Heart left ventricle (tissue), 13 donors: ENCODE data around the gene BAG3.
"Not testable (repeated sequence)": the region's sequence is repeated elsewhere in the genome, so short reads cannot be mapped to it uniquely, and the experiment has no call there.

ENCODE experiments used
- POLR2A ChIP-seq, 2 donors: fragments of 450-650 bp; IDR thresholded peaks; one replicate each; pipeline ENCODE4 v1.6.1; 2017; ENCODE audit warnings: antibody characterized with exemption in 2 of 2, mild to moderate bottlenecking in 2 of 2, moderate library complexity in 2 of 2
- TF ChIP-seq, protein P1 (sequence below), 12 donors: fragments of 200-600 bp; sonication (generic) in 4 of 12; IDR thresholded peaks; one replicate each; pipeline versions ENCODE4 v1.5.0 to v1.8.0; 2018 to 2022; ENCODE audit warnings: antibody characterized with exemption in 12 of 12, mild to moderate bottlenecking in 5 of 12
- donor health status: ischemic (EF 13 %, LVEDD 7.1; RV severe dilation, severe dysfunction).
- donor health status: DM: no; HTN: yes; CAD: no.
- donor health status: DM: no; HTN: no; CAD: no.
- donor health status: ischemic (EF 25% LVEDD 6.9; RV normal size, moderate dysfunction).
- donor health status: ischemic (EF 25% LVEDD 5.7; RV mildly dilated, moderate dysfunction).
- donor health status: ischemic (EF 35%, LVEDD 5.7; RV mildly dilated, moderate dysfunction).
- donor health status: nonischemic (EF 11% LVEDD 7.7; RV severe dilation, severe dysfunction).
- donor health status: DM: yes; HTN: yes; CAD: no.
- donor health status: PGD.
- donor health status: ischemic (EF 29% LVEDD 5.4; RV normal size, mild dysfunction).
- donor health status: nonischemic (EF 23%, LVEDD 6.1; RV moderate dilation, normal function).

DNA sequence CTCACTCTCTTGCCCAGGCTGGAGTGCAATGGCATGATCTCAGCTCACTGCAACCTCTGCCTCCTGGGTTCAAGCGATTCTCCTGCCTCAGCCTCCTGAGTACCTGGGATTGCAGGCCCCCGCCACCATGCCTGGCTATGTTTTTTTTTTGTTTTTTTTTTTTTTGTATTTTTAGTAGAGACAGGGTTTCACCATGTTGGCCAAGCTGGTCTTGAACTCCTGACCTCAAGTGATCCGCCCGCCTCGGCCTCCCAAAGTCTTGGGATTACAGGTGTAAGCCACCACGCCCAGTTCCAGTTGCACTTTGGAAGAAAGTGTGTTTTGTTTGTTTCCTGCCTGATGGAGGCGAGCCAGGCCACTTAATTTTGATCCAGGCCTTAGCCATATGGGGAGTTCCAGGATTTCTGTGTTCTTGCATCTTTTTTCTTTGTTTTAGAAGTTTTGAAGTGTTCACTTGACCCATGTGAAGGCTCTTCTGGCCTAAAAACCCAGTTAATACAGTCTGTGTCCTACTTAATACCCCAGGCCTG lies 11.0 kb downstream of the BAG3 start:
- TF ChIP-seq, protein P1, sequence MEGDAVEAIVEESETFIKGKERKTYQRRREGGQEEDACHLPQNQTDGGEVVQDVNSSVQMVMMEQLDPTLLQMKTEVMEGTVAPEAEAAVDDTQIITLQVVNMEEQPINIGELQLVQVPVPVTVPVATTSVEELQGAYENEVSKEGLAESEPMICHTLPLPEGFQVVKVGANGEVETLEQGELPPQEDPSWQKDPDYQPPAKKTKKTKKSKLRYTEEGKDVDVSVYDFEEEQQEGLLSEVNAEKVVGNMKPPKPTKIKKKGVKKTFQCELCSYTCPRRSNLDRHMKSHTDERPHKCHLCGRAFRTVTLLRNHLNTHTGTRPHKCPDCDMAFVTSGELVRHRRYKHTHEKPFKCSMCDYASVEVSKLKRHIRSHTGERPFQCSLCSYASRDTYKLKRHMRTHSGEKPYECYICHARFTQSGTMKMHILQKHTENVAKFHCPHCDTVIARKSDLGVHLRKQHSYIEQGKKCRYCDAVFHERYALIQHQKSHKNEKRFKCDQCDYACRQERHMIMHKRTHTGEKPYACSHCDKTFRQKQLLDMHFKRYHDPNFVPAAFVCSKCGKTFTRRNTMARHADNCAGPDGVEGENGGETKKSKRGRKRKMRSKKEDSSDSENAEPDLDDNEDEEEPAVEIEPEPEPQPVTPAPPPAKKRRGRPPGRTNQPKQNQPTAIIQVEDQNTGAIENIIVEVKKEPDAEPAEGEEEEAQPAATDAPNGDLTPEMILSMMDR (IDR thresholded peaks at IDR 0.05), result not testable (repeated sequence)
- TF ChIP-seq POLR2A (IDR thresholded peaks at IDR 0.05), result not testable (repeated sequence)
